ENCODE data around the gene CEP192. TPM values are rescaled to one million over a fixed set of nuclear protein-coding genes. Genes with fewer than 3 reads are reported as not detected.

CEP192 gene
- total RNA-seq, 1 donor from 2014 or later = 13.9 TPM

GRCh38 chr18:12946549-12947284 lies 44.4 kb upstream of the CEP192 start:
- FAIRE-seq (no peak), DNase-seq (ENCODE audit: low read depth) (peak; percentile 88)
- peak overlapping the region; percentile 99 for H3K4me2 ChIP-seq (ENCODE audit: low read length)
- peaks cover 4% of the 10 kb centered on the region for H3K36me3 ChIP-seq (ENCODE audit: insufficient read depth, low read length)
- no peaks in the 10 kb centered on the region for H3K9me3 ChIP-seq (ENCODE audit: insufficient read depth, low read depth, low read length)
- peak overlapping the region; percentile 93 for H3K27ac ChIP-seq (ENCODE audit: low read depth, low read length)
- no peaks in the 10 kb centered on the region for H4K20me1 ChIP-seq (ENCODE audit: insufficient read depth, low read length)
- peaks cover 13% of the 10 kb centered on the region for H3K4me1 ChIP-seq (ENCODE audit: insufficient read depth, low read length)
- Mint-ChIP-seq H3K27ac (ENCODE audit: unreplicated experiment) (peak overlapping the region; percentile 99), H3K9me3 (ENCODE audit: unreplicated experiment) (peaks cover 2% of the 10 kb centered on the region), H3K36me3 (ENCODE audit: low read depth, unreplicated experiment) (peaks cover 6% of the 10 kb centered on the region), H3K27me3 (ENCODE audit: low read depth, unreplicated experiment) (no peaks in the 10 kb centered on the region), H3K4me1 (ENCODE audit: low read depth, unreplicated experiment) (peaks cover 8% of the 10 kb centered on the region), H3K4me3 (ENCODE audit: unreplicated experiment) (peak overlapping the region; percentile 92)
- peak overlapping the region; percentile 92 for H3K9ac ChIP-seq (ENCODE audit: low read length)
- peaks cover 29% of the 10 kb centered on the region for H3K79me2 ChIP-seq (ENCODE audit: insufficient read depth, low read length)
- no peak for TF ChIP-seq EZH2 (IDR thresholded peaks at IDR 0.05; ENCODE audit: insufficient read depth, low read length)
- TF ChIP-seq, protein P1, sequence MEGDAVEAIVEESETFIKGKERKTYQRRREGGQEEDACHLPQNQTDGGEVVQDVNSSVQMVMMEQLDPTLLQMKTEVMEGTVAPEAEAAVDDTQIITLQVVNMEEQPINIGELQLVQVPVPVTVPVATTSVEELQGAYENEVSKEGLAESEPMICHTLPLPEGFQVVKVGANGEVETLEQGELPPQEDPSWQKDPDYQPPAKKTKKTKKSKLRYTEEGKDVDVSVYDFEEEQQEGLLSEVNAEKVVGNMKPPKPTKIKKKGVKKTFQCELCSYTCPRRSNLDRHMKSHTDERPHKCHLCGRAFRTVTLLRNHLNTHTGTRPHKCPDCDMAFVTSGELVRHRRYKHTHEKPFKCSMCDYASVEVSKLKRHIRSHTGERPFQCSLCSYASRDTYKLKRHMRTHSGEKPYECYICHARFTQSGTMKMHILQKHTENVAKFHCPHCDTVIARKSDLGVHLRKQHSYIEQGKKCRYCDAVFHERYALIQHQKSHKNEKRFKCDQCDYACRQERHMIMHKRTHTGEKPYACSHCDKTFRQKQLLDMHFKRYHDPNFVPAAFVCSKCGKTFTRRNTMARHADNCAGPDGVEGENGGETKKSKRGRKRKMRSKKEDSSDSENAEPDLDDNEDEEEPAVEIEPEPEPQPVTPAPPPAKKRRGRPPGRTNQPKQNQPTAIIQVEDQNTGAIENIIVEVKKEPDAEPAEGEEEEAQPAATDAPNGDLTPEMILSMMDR (IDR thresholded peaks at IDR 0.05; ENCODE audit: insufficient read depth, low read depth, low read length) = no peak
- peak overlapping the region; percentile 92 for H3K4me3 ChIP-seq (ENCODE audit: insufficient read depth, low read depth, low read length)
- H2AFZ ChIP-seq (ENCODE audit: low read depth, low read length) = peak overlapping the region; percentile 90
- H3K27me3 ChIP-seq (ENCODE audit: insufficient read depth, low read length) = no peaks in the 10 kb centered on the region

- peaks cover 4% of the 10 kb centered on the region for H3K36me3 ChIP-seq (ENCODE audit: insufficient read depth, low read length)
- FAIRE-seq (no peak), DNase-seq (ENCODE audit: low read depth) (peak; percentile 89)
- H2AFZ ChIP-seq (ENCODE audit: low read depth, low read length) = peak within 1 kb of the TSS; percentile 97
- peak within 1 kb of the TSS; percentile 99 for H3K4me2 ChIP-seq (ENCODE audit: low read length)
- peak within 1 kb of the TSS; percentile 93 for H3K27ac ChIP-seq (ENCODE audit: low read depth, low read length)
- peaks cover 13% of the 10 kb centered on the region for H3K4me1 ChIP-seq (ENCODE audit: insufficient read depth, low read length)
- TF ChIP-seq, protein P1 (IDR thresholded peaks at IDR 0.05; ENCODE audit: insufficient read depth, low read depth, low read length) = no peak
- no peak for TF ChIP-seq EZH2 (IDR thresholded peaks at IDR 0.05; ENCODE audit: insufficient read depth, low read length)
- Mint-ChIP-seq H3K4me3 (ENCODE audit: unreplicated experiment) (peak within 1 kb of the TSS; percentile 92), H3K36me3 (ENCODE audit: low read depth, unreplicated experiment) (peaks cover 6% of the 10 kb centered on the region), H3K27ac (ENCODE audit: unreplicated experiment) (peak within 1 kb of the TSS; percentile 99), H3K4me1 (ENCODE audit: low read depth, unreplicated experiment) (peaks cover 8% of the 10 kb centered on the region), H3K9me3 (ENCODE audit: unreplicated experiment) (peaks cover 2% of the 10 kb centered on the region), H3K27me3 (ENCODE audit: low read depth, unreplicated experiment) (no peaks in the 10 kb centered on the region)
- peak within 1 kb of the TSS; percentile 92 for H3K4me3 ChIP-seq (ENCODE audit: insufficient read depth, low read depth, low read length)
- no peaks in the 10 kb centered on the region for H3K27me3 ChIP-seq (ENCODE audit: insufficient read depth, low read length)
- no peaks in the 10 kb centered on the region for H4K20me1 ChIP-seq (ENCODE audit: insufficient read depth, low read length)
- H3K9me3 ChIP-seq (ENCODE audit: insufficient read depth, low read depth, low read length) = no peaks in the 10 kb centered on the region
- H3K9ac ChIP-seq (ENCODE audit: low read length) = peak within 1 kb of the TSS; percentile 92
- H3K79me2 ChIP-seq (ENCODE audit: insufficient read depth, low read length) = peaks cover 37% of the 10 kb centered on the region
Measured at GRCh38 chr18:12947285-12948049, 43.7 kb upstream of the CEP192 start, which contains the start of gene SEH1L. Gene SEH1L, plus strand, starts transcription at chr18:12948011. Its CDS starts 111 bp downstream, at chr18:12948122.
